HCT116 (cell line): ENCODE data around the gene TMEM59L. TPM values are rescaled to one million over a fixed set of nuclear protein-coding genes. Genes with fewer than 3 reads are reported as not detected.
A peak's percentile ranks its signal among the peaks of the same experiment; 100 is the strongest.

ENCODE experiments used
- ATAC-seq: fragments of 200-7000 bp; cut with Tn5 transposase; 2 replicates; pipeline ENCODE4 v1.9.1; 2020; ENCODE audit warnings: mild to moderate bottlenecking, moderate library complexity
- BruUV-seq: library from RNA; stranded (reverse); fragments of 400-500 nt; replicated peaks from 2 replicates; lab custom pipeline; 2021; lab: Mats Ljungman, UMichigan
- CTCF ChIA-PET: fragments of 300-600 bp; sonication (Branson Sonifier 250); formaldehyde crosslinking; loops from one replicate; lab custom pipeline; 2021; ENCODE audit warnings: antibody characterized with exemption; lab: Charles Lee
- POLR2A ChIA-PET: fragments of 300-600, 350-600 bp; sonication (Branson Sonifier 250); formaldehyde crosslinking; loops from one replicate; lab custom pipeline; 2021; ENCODE audit warnings: antibody characterized with exemption; lab: Charles Lee
- RAD21 ChIA-PET, 2 experiments: fragments of 300-600 bp; sonication (Branson Sonifier 250); formaldehyde crosslinking; loops; one replicate each; lab custom pipeline; 2023; ENCODE audit warnings: low total read pairs in 2 of 2; ENCODE audit not compliant: uncharacterized antibody in 2 of 2, unreplicated experiment in 2 of 2, low non-redundant PET in 1 of 2; lab: Charles Lee
- DNase-seq: peaks from one replicate; pipeline ENCODE4 v3.0.0-alpha.2; 2010; ENCODE audit warnings: low read depth, low spot score
- H2AFZ ChIP-seq: fragments of 200-600 bp; shearing (Covaris generic), sonication (generic); 2 replicates; pipeline ENCODE4 v1.6.1; 2017; ENCODE audit warnings: low read depth, mixed run types, mixed read lengths, antibody characterized with exemption, low read length; ENCODE audit not compliant: poor library complexity, severe bottlenecking
- H3K27ac ChIP-seq: 2 replicates; pipeline ENCODE4 v1.5.1; 2012; ENCODE audit warnings: low read depth, low read length
- H3K27me3 ChIP-seq: fragments of 200-600 bp; sonication (generic); 2 replicates; pipeline ENCODE4 v1.6.1; 2016; ENCODE audit warnings: mixed run types, low read length, mixed read lengths; ENCODE audit not compliant: insufficient read depth
- H3K36me3 ChIP-seq, 2 experiments: fragments of 200-500 bp in 1 of 2; fragments of 200-600 bp in 1 of 2; sonication (Bioruptor generic) in 1 of 2; sonication (generic) in 1 of 2; 2 replicates each; pipeline versions ENCODE4 v1.5.1 to v1.6.1; 2014 to 2016; ENCODE audit warnings: low read length in 2 of 2, inconsistent platforms in 1 of 2, mixed read lengths in 1 of 2, mixed run types in 1 of 2; ENCODE audit not compliant: insufficient read depth in 2 of 2, control insufficient read depth in 1 of 2
- H3K4me1 ChIP-seq, 2 experiments: fragments of 200-600 bp in 1 of 2; sonication (generic) in 1 of 2; 2 replicates each; pipeline versions ENCODE4 v1.5.1 to v1.6.1; 2012 to 2017; ENCODE audit warnings: low read length in 2 of 2, inconsistent platforms in 1 of 2, mild to moderate bottlenecking in 1 of 2, mixed read lengths in 1 of 2, mixed run types in 1 of 2, moderate library complexity in 1 of 2; ENCODE audit not compliant: insufficient read depth in 2 of 2, control insufficient read depth in 1 of 2
- H3K4me2 ChIP-seq: fragments of 200-600 bp; sonication (generic); 2 replicates; pipeline ENCODE4 v1.6.1; 2017; ENCODE audit warnings: mixed run types, low read length, mixed read lengths
- H3K4me3 ChIP-seq, 2 experiments: fragments of 200-600 bp in 1 of 2; sonication (generic) in 1 of 2; replicated peaks in 1 of 2; 2 replicates each; pipeline ENCODE4 v1.5.1; 2011 to 2016; ENCODE audit warnings: low read length in 2 of 2, control low read depth in 1 of 2, low read depth in 1 of 2, mild to moderate bottlenecking in 1 of 2, mixed read lengths in 1 of 2, mixed run types in 1 of 2
- H3K79me2 ChIP-seq: fragments of 200-600 bp; sonication (generic); 2 replicates; pipeline ENCODE4 v1.6.1; 2017; ENCODE audit warnings: mild to moderate bottlenecking, mixed run types, low read length, moderate library complexity, mixed read lengths; ENCODE audit not compliant: insufficient read depth
- H3K9ac ChIP-seq: fragments of 200-600 bp; sonication (generic); 2 replicates; pipeline ENCODE4 v1.6.1; 2016; ENCODE audit warnings: low read length, mixed read lengths
- H3K9me2 ChIP-seq: fragments of 200-600 bp; sonication (generic), shearing (Covaris generic); 2 replicates; pipeline ENCODE4 v1.6.1; 2017; ENCODE audit warnings: mixed run types, mild to moderate bottlenecking, moderate library complexity; ENCODE audit not compliant: insufficient read depth
- H3K9me3 ChIP-seq, 2 experiments: fragments of 200-500 bp in 1 of 2; fragments of 200-600 bp in 1 of 2; sonication (Bioruptor generic) in 1 of 2; sonication (generic) in 1 of 2; 2 replicates each; pipeline ENCODE4 v1.6.1; 2014 to 2017; ENCODE audit warnings: low read length in 2 of 2, mixed read lengths in 2 of 2, inconsistent platforms in 1 of 2, low read depth in 1 of 2, mild to moderate bottlenecking in 1 of 2, mixed run types in 1 of 2, moderate library complexity in 1 of 2; ENCODE audit not compliant: control insufficient read depth in 1 of 2, insufficient read depth in 1 of 2
- H4K20me1 ChIP-seq: fragments of 200-600 bp; sonication (generic), shearing (Covaris generic); 2 replicates; pipeline ENCODE4 v1.6.1; 2017; ENCODE audit warnings: mixed run types, mild to moderate bottlenecking, moderate library complexity; ENCODE audit not compliant: insufficient read depth
- CBX3 ChIP-seq: IDR thresholded peaks from 2 replicates; pipeline ENCODE4 v1.6.1; 2012; ENCODE audit warnings: low read depth
- EGR1 ChIP-seq: IDR thresholded peaks from 2 replicates; pipeline ENCODE4 v1.6.1; 2012; ENCODE audit warnings: low read depth
- EZH2 ChIP-seq: fragments of 200-600 bp; sonication (generic); IDR thresholded peaks from 2 replicates; pipeline ENCODE4 v1.6.1; 2017; ENCODE audit warnings: antibody characterized with exemption, mixed run types
- FOSL1 ChIP-seq: IDR thresholded peaks from 2 replicates; pipeline ENCODE4 v1.6.1; 2012; ENCODE audit warnings: low read depth
- JUND ChIP-seq: IDR thresholded peaks from 2 replicates; pipeline ENCODE4 v1.6.1; 2012
- intact Hi-C: fragments of 100-400 bp; cut with micrococcal nuclease; formaldehyde crosslinking; loops from 2 replicates; pipeline ENCODE4 v1.10.0; 2022
- total RNA-seq: library from RNA; stranded (reverse); gene quantifications from one replicate; pipeline ENCODE4 v1.2.1, GENCODE V29; 2021; ENCODE audit not compliant: unreplicated experiment
- TF ChIP-seq, protein P1 (sequence below): IDR thresholded peaks from 2 replicates; pipeline ENCODE4 v1.6.1; 2012; ENCODE audit warnings: low read depth

Gene TMEM59L
- total RNA-seq, 1 experiment from 2014 or later = 14.3 TPM

DNA sequence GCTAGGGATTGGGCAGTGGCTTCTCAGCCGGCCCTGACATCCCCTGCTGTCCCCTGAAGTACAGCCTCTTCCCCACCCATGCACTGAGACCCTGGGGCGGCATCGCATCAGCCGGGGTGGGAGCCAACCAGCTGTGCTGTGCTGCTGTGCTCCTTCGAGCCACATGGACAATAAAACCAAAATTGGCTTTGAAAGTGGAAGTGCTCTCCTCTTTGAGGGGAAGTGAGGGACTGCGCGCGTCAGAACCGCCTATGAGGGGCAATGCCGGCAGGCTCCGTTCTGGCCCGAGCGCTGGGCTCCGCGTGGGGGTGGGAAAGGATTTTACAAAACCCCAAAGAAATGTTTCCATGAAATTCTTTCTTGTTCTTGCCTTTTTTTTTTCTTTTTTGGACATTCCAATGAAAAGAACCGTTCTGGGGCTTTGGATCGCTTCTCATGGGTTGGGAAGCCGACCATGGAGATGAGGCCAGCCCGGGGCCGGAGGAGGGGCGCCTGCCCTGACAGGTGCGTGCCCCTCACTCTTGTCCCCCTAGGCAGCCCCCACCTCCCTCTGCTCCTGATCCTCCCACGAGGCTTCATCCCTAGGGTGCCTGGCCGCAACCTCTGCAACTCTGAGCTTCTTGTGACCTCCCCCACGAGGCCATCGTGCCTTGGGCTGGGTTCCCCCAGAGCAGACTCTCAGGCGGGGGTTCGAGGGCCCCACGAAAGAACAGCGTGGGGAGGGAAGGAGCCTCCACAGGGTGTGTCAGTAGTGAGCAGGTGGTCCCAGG lies 46.8 kb downstream of the TMEM59L start (continued):
- TF ChIP-seq EZH2 = no peak

DNA sequence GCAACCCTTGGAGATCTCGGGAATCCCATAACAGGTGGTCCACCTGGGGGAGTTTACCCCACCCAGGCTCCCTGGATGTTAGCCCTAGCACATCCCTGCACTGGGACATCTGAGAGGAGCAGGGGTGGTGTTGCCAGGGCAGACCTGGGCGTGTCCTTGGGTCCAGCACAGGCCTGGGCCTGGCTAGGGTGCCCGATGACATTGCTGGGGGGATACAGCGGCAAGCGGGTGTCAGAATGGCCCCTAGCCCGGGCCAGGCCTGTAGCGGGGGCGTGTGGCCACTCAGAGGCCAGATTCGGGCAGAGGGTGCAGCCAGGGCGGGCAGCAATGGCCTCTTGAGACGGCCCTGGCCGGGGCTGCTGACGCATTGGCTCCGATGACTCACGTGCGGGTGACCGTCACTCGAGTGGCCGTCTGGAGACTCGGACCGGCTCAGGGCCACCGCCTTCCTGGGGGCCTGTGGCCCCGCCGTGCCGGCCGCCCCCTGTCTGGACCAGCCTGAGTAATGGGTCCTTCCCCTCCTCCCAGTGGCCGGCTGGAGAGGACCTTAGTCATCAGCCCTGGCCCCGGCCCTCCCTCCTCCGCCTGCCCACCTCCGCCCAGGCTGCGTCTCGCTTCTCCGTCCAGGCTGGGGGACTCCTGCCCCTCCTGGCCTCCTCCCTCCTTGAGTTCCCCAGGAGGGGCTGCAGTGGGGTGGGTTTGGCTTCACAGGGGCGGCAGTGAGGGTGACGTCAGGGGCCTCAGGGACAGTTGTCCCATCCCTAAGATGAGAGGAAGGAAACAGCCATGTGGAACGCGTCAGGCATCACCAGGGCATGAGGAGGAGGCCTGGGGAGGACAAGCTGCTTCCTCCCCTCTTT lies 47.6 kb downstream of the TMEM59L start:
- no TSS peak for BruUV-seq
- POLR2A ChIA-PET = no interaction called here
- CTCF ChIA-PET = no interaction called here

More for the DNA sequence above, 47.6 kb downstream of the TMEM59L start:
- Histone ChIP-seq H3K36me3 (no peaks in the 10 kb centered on the region), H2AFZ (no peak overlapping the region), H3K9me3 (no peaks in the 10 kb centered on the region), H3K4me3 (peak overlapping the region in 1 of 2 experiments; percentile 37; a peak in 2 of 4 replicates), H3K4me2 (peak overlapping the region; percentile 72), H3K27ac (peak overlapping the region; percentile 50; the same call in 1 of the 2 replicates), H3K4me1 (peaks cover 16 to 33% of the 10 kb centered on the region in 2 experiments), H3K27me3 (no peaks in the 10 kb centered on the region), H3K79me2 (peaks cover 6% of the 10 kb centered on the region; the same call in 1 of the 2 replicates), H4K20me1 (no peaks in the 10 kb centered on the region)
- intact Hi-C loops = no loop called here
- ATAC-seq = peak; percentile 88
- DNase-seq = no peak
- RAD21 ChIA-PET = no interaction called here
- TF ChIP-seq, protein P1, sequence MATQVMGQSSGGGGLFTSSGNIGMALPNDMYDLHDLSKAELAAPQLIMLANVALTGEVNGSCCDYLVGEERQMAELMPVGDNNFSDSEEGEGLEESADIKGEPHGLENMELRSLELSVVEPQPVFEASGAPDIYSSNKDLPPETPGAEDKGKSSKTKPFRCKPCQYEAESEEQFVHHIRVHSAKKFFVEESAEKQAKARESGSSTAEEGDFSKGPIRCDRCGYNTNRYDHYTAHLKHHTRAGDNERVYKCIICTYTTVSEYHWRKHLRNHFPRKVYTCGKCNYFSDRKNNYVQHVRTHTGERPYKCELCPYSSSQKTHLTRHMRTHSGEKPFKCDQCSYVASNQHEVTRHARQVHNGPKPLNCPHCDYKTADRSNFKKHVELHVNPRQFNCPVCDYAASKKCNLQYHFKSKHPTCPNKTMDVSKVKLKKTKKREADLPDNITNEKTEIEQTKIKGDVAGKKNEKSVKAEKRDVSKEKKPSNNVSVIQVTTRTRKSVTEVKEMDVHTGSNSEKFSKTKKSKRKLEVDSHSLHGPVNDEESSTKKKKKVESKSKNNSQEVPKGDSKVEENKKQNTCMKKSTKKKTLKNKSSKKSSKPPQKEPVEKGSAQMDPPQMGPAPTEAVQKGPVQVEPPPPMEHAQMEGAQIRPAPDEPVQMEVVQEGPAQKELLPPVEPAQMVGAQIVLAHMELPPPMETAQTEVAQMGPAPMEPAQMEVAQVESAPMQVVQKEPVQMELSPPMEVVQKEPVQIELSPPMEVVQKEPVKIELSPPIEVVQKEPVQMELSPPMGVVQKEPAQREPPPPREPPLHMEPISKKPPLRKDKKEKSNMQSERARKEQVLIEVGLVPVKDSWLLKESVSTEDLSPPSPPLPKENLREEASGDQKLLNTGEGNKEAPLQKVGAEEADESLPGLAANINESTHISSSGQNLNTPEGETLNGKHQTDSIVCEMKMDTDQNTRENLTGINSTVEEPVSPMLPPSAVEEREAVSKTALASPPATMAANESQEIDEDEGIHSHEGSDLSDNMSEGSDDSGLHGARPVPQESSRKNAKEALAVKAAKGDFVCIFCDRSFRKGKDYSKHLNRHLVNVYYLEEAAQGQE = no peak
- TF ChIP-seq JUND (peak; percentile 85), EGR1 (peak; percentile 66; the same call in 1 of the 2 replicates), FOSL1 (peak; percentile 87), CBX3 (no peak)
- TF ChIP-seq, all 23 proteins: peak for 3
- H3K9ac ChIP-seq = peak overlapping the region; percentile 49
- H3K9me2 ChIP-seq = no peaks in the 10 kb centered on the region
